Upper lobe of right lung (tissue), 1 donor: ENCODE results near the gene GOLGA2. TPM values are rescaled to one million over a fixed set of nuclear protein-coding genes. Genes with fewer than 3 reads are reported as not detected.

ENCODE experiments used
- ATAC-seq: fragments of 200-7000 bp; cut with Tn5 transposase; one replicate; pipeline ENCODE4 v1.9.1; 2020; ENCODE audit warnings: mild to moderate bottlenecking, moderate library complexity
- DNase-seq: peaks from one replicate; pipeline ENCODE4 v3.0.0-alpha.2; 2020
- H3K27ac ChIP-seq: fragments of 200-600 bp; one replicate; pipeline ENCODE4 v1.8.0; 2022
- H3K27me3 ChIP-seq: fragments of 200-600 bp; one replicate; pipeline ENCODE4 v1.8.0; 2022; ENCODE audit warnings: mild to moderate bottlenecking
- H3K36me3 ChIP-seq: fragments of 200-600 bp; one replicate; pipeline ENCODE4 v1.8.0; 2022
- H3K4me1 ChIP-seq: fragments of 200-600 bp; one replicate; pipeline ENCODE4 v1.8.0; 2022
- H3K4me3 ChIP-seq: fragments of 200-600 bp; one replicate; pipeline ENCODE4 v1.8.0; 2022; ENCODE audit warnings: mild to moderate bottlenecking
- H3K9me3 ChIP-seq: fragments of 200-600 bp; one replicate; pipeline ENCODE4 v1.8.0; 2022
- intact Hi-C: fragments of 100-400 bp; cut with DNase I; formaldehyde crosslinking; loops from one replicate; pipeline ENCODE4 v1.11.0; 2022
- total RNA-seq: library from RNA; stranded (reverse); fragmentation: NEBNext Ultra II Directional; extraction: Animal tissue kit (Norgen Biotek cat#: 25700); gene quantifications from one replicate; pipeline ENCODE4 v1.2.1, GENCODE V29; 2021
- TF ChIP-seq, protein P1 (sequence below): fragments of 200-600 bp; IDR thresholded peaks from one replicate; pipeline ENCODE4 v1.8.0; 2022; ENCODE audit warnings: antibody characterized with exemption
- donor health status: DM: no; HTN: yes; CAD: no; lungs with severe emphysema.

The GOLGA2 gene
- total RNA-seq, 1 donor from 2014 or later, result 88.7 TPM

DNA sequence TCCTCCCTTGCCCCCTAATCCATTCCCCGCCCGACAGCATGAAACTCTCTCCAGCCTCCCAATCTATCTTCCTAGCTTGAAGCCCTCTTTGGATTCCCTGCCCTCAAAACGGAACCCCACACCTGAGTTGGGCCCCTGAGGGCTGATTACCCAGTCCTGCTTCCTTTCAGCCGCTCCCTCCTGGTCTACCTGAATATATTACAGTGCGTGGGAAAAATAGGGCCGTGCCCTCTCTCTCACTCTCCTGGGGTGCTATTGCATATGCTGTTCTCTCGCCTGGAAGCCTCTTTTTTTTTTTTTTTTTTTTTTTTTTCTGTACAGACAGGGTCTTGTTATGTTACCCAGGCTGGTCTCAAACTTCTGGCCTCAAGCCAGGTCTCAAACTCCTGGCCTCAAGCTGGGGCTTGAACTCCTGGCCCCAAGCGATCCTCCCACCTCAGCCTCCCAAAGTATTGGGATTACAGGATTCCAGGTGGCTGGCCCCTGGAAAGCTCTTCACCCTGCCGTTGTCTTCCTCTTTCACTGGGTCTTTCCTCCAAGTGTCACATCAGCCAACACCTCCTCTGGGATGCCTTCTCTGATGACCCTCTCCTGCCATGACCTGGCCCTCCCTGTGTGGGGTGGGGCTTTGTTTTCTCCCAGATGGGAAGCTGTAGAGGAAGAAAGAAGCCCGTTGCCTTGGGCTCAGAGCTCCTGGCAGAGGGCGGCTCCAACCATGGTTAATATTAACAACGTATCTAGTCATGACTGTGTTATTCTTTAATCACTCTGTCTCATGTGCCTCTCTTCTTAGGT, 64.4 kb downstream of the GOLGA2 start:
- no peaks in the 10 kb centered on the region for H3K27me3 ChIP-seq
- H3K9me3 ChIP-seq, result no peaks in the 10 kb centered on the region
- H3K36me3 ChIP-seq, result no peaks in the 10 kb centered on the region
- TF ChIP-seq, protein P1, sequence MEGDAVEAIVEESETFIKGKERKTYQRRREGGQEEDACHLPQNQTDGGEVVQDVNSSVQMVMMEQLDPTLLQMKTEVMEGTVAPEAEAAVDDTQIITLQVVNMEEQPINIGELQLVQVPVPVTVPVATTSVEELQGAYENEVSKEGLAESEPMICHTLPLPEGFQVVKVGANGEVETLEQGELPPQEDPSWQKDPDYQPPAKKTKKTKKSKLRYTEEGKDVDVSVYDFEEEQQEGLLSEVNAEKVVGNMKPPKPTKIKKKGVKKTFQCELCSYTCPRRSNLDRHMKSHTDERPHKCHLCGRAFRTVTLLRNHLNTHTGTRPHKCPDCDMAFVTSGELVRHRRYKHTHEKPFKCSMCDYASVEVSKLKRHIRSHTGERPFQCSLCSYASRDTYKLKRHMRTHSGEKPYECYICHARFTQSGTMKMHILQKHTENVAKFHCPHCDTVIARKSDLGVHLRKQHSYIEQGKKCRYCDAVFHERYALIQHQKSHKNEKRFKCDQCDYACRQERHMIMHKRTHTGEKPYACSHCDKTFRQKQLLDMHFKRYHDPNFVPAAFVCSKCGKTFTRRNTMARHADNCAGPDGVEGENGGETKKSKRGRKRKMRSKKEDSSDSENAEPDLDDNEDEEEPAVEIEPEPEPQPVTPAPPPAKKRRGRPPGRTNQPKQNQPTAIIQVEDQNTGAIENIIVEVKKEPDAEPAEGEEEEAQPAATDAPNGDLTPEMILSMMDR, result no peak
- DNase-seq, result no peak
- no peak overlapping the region for H3K27ac ChIP-seq
- no peaks in the 10 kb centered on the region for H3K4me1 ChIP-seq
- intact Hi-C loops, result no loop called here
- ATAC-seq, result no peak
- no peak overlapping the region for H3K4me3 ChIP-seq

DNA sequence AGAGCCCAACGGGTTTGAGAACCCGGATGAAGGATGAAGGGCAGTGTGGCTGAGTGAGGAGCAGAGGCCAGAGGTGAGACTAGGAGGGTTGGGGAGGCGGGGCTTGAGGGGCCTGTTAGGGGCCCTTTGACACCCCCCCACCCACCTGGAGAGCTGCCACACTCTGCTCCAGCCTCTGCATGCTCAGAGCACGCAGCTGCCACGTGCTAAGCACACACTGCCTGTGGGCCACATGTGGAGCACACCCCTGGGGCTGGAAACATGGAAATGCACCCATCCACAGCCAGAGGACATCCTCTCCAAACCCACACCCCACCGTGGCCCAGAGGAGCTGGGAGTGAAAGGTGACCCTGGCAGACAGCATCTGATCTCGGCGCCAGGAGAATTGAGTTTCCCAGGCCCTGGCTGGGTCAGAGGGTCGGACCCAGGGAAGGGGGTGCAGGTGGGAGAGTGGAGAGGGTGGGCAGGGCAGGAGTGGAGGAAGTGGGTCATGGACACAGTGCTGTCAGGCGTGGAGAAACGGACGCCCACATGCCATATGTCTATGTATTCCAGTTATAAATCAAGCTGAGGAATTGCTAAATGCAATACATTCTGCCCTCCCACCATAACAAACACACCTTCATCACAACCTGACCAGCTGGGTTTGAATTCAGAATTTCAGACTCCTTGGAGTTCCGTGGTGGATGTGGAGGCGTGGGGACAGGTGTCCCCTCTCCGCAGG, 66.7 kb downstream of the GOLGA2 start:
- TF ChIP-seq, protein P1, result no peak
- Histone ChIP-seq H3K4me1 (peaks cover 3% of the 10 kb centered on the region), H3K4me3 (no peak overlapping the region), H3K27me3 (peaks cover 19% of the 10 kb centered on the region), H3K36me3 (no peaks in the 10 kb centered on the region), H3K9me3 (no peaks in the 10 kb centered on the region), H3K27ac (no peak overlapping the region)
- DNase-seq (no peak), ATAC-seq (no peak)
- intact Hi-C loops, result no loop called here

DNA sequence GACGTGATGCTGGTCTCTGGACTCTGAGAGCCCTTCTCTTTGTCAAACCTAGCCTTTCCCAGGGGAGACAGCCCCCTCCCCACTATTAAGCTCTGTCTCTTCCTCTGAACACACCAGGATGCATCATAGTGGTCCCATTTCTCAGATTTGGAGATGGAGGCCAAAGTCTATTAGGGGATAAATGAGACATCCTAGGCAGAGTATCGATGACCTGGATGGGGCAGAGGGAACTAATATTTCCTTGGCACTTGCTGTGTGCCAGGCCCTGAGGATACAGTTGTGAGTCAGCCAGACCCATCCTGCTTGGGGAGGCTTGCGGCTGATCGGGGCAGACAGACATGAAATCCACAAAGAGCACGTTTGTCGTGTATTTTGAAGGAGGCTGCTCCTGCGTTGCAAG, 67.4 kb downstream of the GOLGA2 start:
- peaks cover 25% of the 10 kb centered on the region for H3K27me3 ChIP-seq
- peaks cover 7% of the 10 kb centered on the region for H3K4me1 ChIP-seq
- H3K27ac ChIP-seq, result no peak overlapping the region
- H3K4me3 ChIP-seq, result no peak overlapping the region
- TF ChIP-seq, protein P1, result no peak
- H3K9me3 ChIP-seq, result no peaks in the 10 kb centered on the region
- intact Hi-C loops, result no loop called here
- ATAC-seq, result no peak
- DNase-seq, result no peak
- H3K36me3 ChIP-seq, result no peaks in the 10 kb centered on the region

DNA sequence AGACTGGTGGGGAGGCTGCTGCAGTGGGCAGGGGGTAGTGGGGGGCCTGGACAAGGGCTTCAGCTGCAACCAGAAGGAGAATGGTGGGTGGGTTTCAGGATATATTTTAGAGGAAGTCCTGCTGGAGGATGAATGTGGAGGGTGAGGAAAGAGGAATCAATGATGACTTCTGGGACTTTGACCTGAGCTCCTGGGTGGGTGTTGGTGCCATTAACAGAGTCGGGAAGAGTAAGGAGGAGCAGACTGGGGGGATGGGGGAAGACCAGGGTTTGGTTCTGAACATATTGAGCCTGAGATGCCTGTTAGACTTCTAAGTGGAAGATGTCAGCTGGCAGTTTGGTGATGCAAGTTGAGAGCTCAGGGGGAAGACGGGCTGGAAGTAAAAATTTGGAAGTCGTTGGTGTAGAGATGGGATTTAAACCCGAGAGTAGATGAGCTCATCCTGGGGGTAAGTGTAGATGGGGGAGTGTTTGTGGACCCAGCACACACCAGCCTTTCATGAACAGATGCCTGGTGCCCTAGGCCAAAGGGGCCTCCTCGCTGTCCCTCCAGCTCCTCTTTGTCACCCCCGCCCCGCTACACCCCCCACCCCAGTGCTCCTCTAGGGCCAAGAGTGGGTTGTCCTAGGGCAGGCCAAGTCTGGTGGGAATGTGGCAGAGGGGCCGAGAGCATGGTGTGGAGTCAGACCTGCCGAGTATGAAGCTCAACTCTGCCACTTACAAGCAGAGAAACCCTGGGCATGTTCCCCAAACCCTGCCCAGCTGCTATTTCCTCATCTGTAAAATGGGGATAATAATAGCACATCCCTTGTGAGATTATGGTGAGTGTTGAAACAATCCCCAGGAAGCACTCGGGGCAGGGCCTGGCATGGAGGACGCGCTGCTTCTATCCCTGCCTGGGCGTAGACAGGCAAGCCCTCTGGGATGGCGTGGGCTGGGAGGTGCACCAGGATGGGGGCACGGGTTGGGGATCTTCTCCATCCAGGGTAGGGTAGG, 68.6 kb downstream of the GOLGA2 start:
- ATAC-seq, result no peak
- Histone ChIP-seq H3K27me3 (peaks cover 25% of the 10 kb centered on the region), H3K36me3 (no peaks in the 10 kb centered on the region), H3K27ac (no peak overlapping the region), H3K9me3 (no peaks in the 10 kb centered on the region), H3K4me1 (peaks cover 10% of the 10 kb centered on the region), H3K4me3 (no peak overlapping the region)
- no peak for DNase-seq
- TF ChIP-seq, protein P1, result no peak
- intact Hi-C loops, result no loop called here

DNA sequence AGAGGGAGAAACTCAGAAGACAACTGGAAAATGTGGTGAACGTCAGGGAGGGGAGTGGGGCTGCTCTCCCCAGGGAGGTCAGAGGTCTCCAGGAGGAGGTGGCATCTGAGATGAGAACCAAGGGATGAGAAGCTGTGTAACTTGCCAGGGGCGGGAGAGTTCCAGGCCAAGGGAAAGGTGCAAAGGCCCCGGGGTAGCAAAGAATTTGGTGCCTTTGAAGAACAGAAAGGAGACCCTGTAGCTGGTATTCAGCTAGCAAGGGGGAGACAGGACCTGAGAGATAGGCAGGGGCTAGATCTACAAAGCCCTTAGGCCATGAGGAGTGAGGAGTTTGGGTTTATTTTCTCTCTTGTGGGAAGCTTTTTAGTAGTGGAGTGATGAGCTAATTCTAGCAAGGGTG, 69.3 kb downstream of the GOLGA2 start:
- Histone ChIP-seq H3K9me3 (no peaks in the 10 kb centered on the region), H3K4me1 (peaks cover 10% of the 10 kb centered on the region), H3K27ac (no peak overlapping the region), H3K27me3 (peaks cover 25% of the 10 kb centered on the region), H3K36me3 (no peaks in the 10 kb centered on the region), H3K4me3 (no peak overlapping the region)
- TF ChIP-seq, protein P1, result no peak
- intact Hi-C loops, result no loop called here
- DNase-seq, result no peak
- ATAC-seq, result no peak
